HepG2 (cell line): ENCODE measurements around the gene POLR2J3. TPM values are rescaled to one million over a fixed set of nuclear protein-coding genes. Genes with fewer than 3 reads are reported as not detected.

ENCODE experiments used
- DMAP1 ChIP-seq: IDR thresholded peaks from 2 replicates; pipeline ENCODE4 v1.6.1; 2016
- FOXK1 ChIP-seq: sonication (generic); formaldehyde crosslinking; IDR thresholded peaks from 2 replicates; pipeline ENCODE4 v1.4.0; 2020; ENCODE audit warnings: low read depth, missing genetic modification reagents, borderline replicate concordance
- HMG20B ChIP-seq: conservative IDR thresholded peaks from 2 replicates; pipeline ENCODE4 v1.6.1; 2016; ENCODE audit warnings: missing genetic modification reagents, missing compliant biosample characterization
- KAT8 ChIP-seq: IDR thresholded peaks from 2 replicates; pipeline ENCODE4 v1.6.1; 2016; ENCODE audit warnings: missing genetic modification reagents, missing compliant biosample characterization
- KLF11 ChIP-seq: IDR thresholded peaks from 2 replicates; pipeline ENCODE4 v1.6.1; 2016; ENCODE audit warnings: missing compliant biosample characterization
- KLF16 ChIP-seq, 2 experiments: sonication (generic) in 1 of 2; formaldehyde crosslinking in 1 of 2; IDR thresholded peaks; 2 replicates each; pipeline versions ENCODE4 v1.6.1 to v1.8.0; 2016 to 2023; ENCODE audit warnings: missing genetic modification reagents in 2 of 2, missing compliant biosample characterization in 1 of 2
- PHF20 ChIP-seq: sonication (generic); formaldehyde crosslinking; IDR thresholded peaks from 2 replicates; pipeline ENCODE4 v1.5.0; 2020; ENCODE audit warnings: mild to moderate bottlenecking, missing genetic modification reagents
- PHF8 ChIP-seq: sonication (generic); formaldehyde crosslinking; IDR thresholded peaks from 2 replicates; pipeline ENCODE4 v1.5.0; 2020; ENCODE audit warnings: missing genetic modification reagents
- RARA ChIP-seq: IDR thresholded peaks from 2 replicates; pipeline ENCODE4 v1.6.1; 2016; ENCODE audit warnings: missing genetic modification reagents, missing compliant biosample characterization
- SIN3B ChIP-seq: fragments of 150-350 bp; IDR thresholded peaks from 2 replicates; pipeline ENCODE4 v1.6.1; 2014; ENCODE audit warnings: low read length
- SOX5 ChIP-seq: IDR thresholded peaks from 2 replicates; pipeline ENCODE4 v1.6.1; 2016; ENCODE audit warnings: borderline replicate concordance
- TAF1 ChIP-seq: sonication (generic); formaldehyde crosslinking; IDR thresholded peaks from 2 replicates; pipeline ENCODE4 v1.4.0; 2020; ENCODE audit warnings: missing genetic modification reagents
- THAP11 ChIP-seq: IDR thresholded peaks from 2 replicates; pipeline ENCODE4 v1.6.1; 2016; ENCODE audit warnings: missing biosample characterization, missing genetic modification reagents
- YY1 ChIP-seq: IDR thresholded peaks from 2 replicates; pipeline ENCODE4 v1.6.1; 2011; ENCODE audit warnings: low read length, low read depth, moderate library complexity, mild to moderate bottlenecking; ENCODE audit not compliant: insufficient read depth, insufficient replicate concordance
- ZNF205 ChIP-seq: IDR thresholded peaks from 2 replicates; pipeline ENCODE4 v1.6.1; 2018; ENCODE audit warnings: missing biosample characterization, missing genetic modification reagents
- ZNF792 ChIP-seq: IDR thresholded peaks from 2 replicates; pipeline ENCODE4 v1.6.1; 2016
- ZSCAN9 ChIP-seq: IDR thresholded peaks from 2 replicates; pipeline ENCODE4 v1.6.1; 2016; ENCODE audit warnings: borderline replicate concordance
- polyA plus RNA-seq, 8 experiments: library from polyadenylated mRNA; depleted of rRNA in 3 of 8; stranded (reverse) in 7 of 8; unstranded in 1 of 8; fragments of >200 nt; fragmentation: Illumina TruSeq in 4 of 8; extraction: Trizol in 4 of 8; gene quantifications; 2 replicates each; pipeline versions ENCODE4 v1.2.1 to v1.2.3, GENCODE V29; 2011 to 2016; ENCODE audit warnings: low read depth in 4 of 8, missing spikeins in 1 of 8, mixed read lengths in 1 of 8; ENCODE audit not compliant: insufficient read depth in 1 of 8
- total RNA-seq, 5 experiments: library from RNA; depleted of rRNA; stranded (reverse); fragments of >200 nt; fragmentation: Illumina TruSeq; extraction: Trizol; gene quantifications; 2 replicates each; pipeline ENCODE4 v1.2.3, GENCODE V29; 2016; ENCODE audit warnings: low read depth in 1 of 5
- TF ChIP-seq, protein P1 (sequence below): IDR thresholded peaks from 2 replicates; pipeline ENCODE4 v1.6.1; 2016; ENCODE audit warnings: mild to moderate bottlenecking
- TF ChIP-seq, protein P2 (sequence below): sonication (generic); formaldehyde crosslinking; IDR thresholded peaks from 2 replicates; pipeline ENCODE4 v1.4.0; 2020; ENCODE audit warnings: missing genetic modification reagents
- TF ChIP-seq, protein P3 (sequence below): sonication (generic); formaldehyde crosslinking; IDR thresholded peaks from 2 replicates; pipeline ENCODE4 v1.9.0; 2021; ENCODE audit warnings: missing genetic modification reagents, borderline replicate concordance
- TF ChIP-seq, protein P4 (sequence below): sonication (generic); formaldehyde crosslinking; IDR thresholded peaks from 2 replicates; pipeline ENCODE4 v1.4.0; 2020; ENCODE audit warnings: missing genetic modification reagents
- TF ChIP-seq, protein P5 (sequence below): sonication (generic); formaldehyde crosslinking; conservative IDR thresholded peaks from 2 replicates; pipeline ENCODE4 v1.4.0; 2020; ENCODE audit warnings: missing genetic modification reagents
- TF ChIP-seq, protein P6 (sequence below): sonication (generic); formaldehyde crosslinking; IDR thresholded peaks from 2 replicates; pipeline ENCODE4 v1.4.0; 2020; ENCODE audit warnings: missing genetic modification reagents

Gene POLR2J3
- total and polyA plus RNA-seq, 2 of the 13 experiments (the other 11 are each of a cell fraction or from before 2014, with no cell fraction given): 28.0 to 36.5 TPM

DNA sequence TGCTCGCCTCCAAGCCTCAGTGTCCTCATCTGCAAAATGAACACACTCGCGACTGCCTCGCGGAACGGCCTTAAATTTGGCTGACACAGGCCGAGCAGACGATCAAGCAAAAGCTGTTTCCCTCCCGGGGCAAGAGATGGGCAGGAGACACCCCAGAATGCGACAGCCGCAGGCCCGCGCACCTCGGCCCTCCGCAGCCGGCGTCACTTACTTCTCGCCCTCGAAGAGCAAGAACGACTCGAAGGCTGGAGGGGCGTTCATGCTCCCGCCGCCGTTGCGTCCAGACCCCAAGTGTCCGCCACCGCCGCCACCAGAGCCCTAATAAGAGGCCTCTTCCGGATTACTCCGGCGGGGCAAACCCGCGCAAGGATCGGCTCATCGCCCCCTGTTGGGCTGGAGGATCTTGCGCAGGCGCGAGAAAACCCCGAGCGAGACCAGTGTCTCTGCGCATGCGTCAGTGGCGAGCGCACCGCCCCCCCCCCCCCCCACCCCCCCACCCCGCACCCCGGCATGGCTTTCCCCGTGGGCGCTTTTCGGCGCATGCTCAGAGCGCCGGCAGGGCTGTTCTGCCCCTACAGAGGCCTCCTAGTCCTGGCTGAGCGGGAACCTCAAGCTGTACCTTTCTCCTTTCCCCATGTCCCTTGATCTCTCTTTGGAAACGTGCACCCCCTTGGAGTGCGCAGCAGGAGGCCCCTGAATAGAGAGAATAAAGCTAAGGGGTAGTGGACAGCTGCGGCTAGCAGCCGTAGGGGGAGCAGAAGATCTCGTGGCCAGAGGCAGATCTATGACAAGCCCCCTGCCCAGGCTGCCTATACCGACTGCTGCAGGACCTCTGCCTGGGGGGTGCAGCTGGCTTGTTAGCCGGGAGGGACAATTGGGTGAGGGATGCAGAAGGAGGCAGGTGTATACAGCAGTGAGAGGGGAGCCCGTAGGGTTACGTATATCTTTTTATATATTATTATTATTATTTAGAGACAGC, at the start of gene POLR2J3 (continued):
- TF ChIP-seq TAF1 (CRISPR knock-in tag) (peak; percentile 85), PHF8 (CRISPR knock-in tag) (peak; percentile 94), ZNF205 (CRISPR knock-in tag) (peak; percentile 67; the same call in 1 of the 2 replicates), PHF20 (CRISPR knock-in tag) (peak; percentile 64), SOX5 (CRISPR knock-in tag) (peak; percentile 48), HMG20B (CRISPR knock-in tag) (0 out of 2 replicates have a peak, but pooled peaks have one; percentile 32), ZSCAN9 (CRISPR knock-in tag) (peak; percentile 64), SIN3B (0 out of 2 replicates have a peak, but pooled peaks have one; percentile 61), YY1 (peak; percentile 56), DMAP1 (peak; percentile 83; the same call in 1 of the 2 replicates), THAP11 (CRISPR knock-in tag) (peak; percentile 91), ZNF792 (CRISPR knock-in tag) (0 out of 2 replicates have a peak, but pooled peaks have one; percentile 76), FOXK1 (CRISPR knock-in tag) (peak; percentile 61; the same call in 1 of the 2 replicates), KAT8 (peak; percentile 95), KLF16 (CRISPR knock-in tag; IDR thresholded peaks at IDR 0.05) (peak in 1 of 2 experiments; percentile 88; a peak in 2 of 4 replicates), KLF11 (CRISPR knock-in tag) (peak; percentile 59; the same call in 1 of the 2 replicates), RARA (peak; percentile 49; the same call in 1 of the 2 replicates)
- TF ChIP-seq, protein P1, sequence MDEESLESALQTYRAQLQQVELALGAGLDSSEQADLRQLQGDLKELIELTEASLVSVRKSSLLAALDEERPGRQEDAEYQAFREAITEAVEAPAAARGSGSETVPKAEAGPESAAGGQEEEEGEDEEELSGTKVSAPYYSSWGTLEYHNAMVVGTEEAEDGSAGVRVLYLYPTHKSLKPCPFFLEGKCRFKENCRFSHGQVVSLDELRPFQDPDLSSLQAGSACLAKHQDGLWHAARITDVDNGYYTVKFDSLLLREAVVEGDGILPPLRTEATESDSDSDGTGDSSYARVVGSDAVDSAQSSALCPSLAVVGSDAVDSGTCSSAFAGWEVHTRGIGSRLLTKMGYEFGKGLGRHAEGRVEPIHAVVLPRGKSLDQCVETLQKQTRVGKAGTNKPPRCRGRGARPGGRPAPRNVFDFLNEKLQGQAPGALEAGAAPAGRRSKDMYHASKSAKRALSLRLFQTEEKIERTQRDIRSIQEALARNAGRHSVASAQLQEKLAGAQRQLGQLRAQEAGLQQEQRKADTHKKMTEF (CRISPR knock-in tag): peak; percentile 91
- TF ChIP-seq, protein P2, sequence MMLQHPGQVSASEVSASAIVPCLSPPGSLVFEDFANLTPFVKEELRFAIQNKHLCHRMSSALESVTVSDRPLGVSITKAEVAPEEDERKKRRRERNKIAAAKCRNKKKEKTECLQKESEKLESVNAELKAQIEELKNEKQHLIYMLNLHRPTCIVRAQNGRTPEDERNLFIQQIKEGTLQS (CRISPR knock-in tag): peak; percentile 66; the same call in 1 of the 2 replicates
- TF ChIP-seq, protein P3, sequence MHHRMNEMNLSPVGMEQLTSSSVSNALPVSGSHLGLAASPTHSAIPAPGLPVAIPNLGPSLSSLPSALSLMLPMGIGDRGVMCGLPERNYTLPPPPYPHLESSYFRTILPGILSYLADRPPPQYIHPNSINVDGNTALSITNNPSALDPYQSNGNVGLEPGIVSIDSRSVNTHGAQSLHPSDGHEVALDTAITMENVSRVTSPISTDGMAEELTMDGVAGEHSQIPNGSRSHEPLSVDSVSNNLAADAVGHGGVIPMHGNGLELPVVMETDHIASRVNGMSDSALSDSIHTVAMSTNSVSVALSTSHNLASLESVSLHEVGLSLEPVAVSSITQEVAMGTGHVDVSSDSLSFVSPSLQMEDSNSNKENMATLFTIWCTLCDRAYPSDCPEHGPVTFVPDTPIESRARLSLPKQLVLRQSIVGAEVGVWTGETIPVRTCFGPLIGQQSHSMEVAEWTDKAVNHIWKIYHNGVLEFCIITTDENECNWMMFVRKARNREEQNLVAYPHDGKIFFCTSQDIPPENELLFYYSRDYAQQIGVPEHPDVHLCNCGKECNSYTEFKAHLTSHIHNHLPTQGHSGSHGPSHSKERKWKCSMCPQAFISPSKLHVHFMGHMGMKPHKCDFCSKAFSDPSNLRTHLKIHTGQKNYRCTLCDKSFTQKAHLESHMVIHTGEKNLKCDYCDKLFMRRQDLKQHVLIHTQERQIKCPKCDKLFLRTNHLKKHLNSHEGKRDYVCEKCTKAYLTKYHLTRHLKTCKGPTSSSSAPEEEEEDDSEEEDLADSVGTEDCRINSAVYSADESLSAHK (CRISPR knock-in tag): 0 out of 2 replicates have a peak, but pooled peaks have one; percentile 63
- TF ChIP-seq, protein P4, sequence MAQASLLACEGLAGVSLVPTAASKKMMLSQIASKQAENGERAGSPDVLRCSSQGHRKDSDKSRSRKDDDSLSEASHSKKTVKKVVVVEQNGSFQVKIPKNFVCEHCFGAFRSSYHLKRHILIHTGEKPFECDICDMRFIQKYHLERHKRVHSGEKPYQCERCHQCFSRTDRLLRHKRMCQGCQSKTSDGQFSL (CRISPR knock-in tag): peak; percentile 86
- TF ChIP-seq, protein P5, sequence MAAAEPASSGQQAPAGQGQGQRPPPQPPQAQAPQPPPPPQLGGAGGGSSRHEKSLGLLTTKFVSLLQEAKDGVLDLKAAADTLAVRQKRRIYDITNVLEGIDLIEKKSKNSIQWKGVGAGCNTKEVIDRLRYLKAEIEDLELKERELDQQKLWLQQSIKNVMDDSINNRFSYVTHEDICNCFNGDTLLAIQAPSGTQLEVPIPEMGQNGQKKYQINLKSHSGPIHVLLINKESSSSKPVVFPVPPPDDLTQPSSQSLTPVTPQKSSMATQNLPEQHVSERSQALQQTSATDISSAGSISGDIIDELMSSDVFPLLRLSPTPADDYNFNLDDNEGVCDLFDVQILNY (CRISPR knock-in tag): peak; percentile 78
- TF ChIP-seq, protein P6, sequence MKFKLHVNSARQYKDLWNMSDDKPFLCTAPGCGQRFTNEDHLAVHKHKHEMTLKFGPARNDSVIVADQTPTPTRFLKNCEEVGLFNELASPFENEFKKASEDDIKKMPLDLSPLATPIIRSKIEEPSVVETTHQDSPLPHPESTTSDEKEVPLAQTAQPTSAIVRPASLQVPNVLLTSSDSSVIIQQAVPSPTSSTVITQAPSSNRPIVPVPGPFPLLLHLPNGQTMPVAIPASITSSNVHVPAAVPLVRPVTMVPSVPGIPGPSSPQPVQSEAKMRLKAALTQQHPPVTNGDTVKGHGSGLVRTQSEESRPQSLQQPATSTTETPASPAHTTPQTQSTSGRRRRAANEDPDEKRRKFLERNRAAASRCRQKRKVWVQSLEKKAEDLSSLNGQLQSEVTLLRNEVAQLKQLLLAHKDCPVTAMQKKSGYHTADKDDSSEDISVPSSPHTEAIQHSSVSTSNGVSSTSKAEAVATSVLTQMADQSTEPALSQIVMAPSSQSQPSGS: peak; percentile 68; the same call in 1 of the 2 replicates
